Osteocyte (in vitro differentiated cells): Measurements from ENCODE around the gene FIBCD1. TPM values are rescaled to one million over a fixed set of nuclear protein-coding genes. Genes with fewer than 3 reads are reported as not detected.
"Not testable (repeated sequence)": the region's sequence is repeated elsewhere in the genome, so short reads cannot be mapped to it uniquely, and the experiment has no call there.

Source experiments
- DNase-seq: peaks from one replicate; pipeline ENCODE4 v3.0.0; 2021; ENCODE audit warnings: mixed read lengths; ENCODE audit not compliant: unreplicated experiment; ENCODE audit errors: extremely low spot score
- H3K27ac Mint-ChIP-seq: one replicate; pipeline ENCODE4 v1.8.0; 2021; ENCODE audit warnings: mild to moderate bottlenecking, mixed read lengths; ENCODE audit not compliant: unreplicated experiment
- H3K27me3 Mint-ChIP-seq: one replicate; pipeline ENCODE4 v1.8.0; 2021; ENCODE audit warnings: mixed read lengths; ENCODE audit not compliant: unreplicated experiment
- H3K36me3 Mint-ChIP-seq: one replicate; pipeline ENCODE4 v1.8.0; 2021; ENCODE audit warnings: mixed read lengths; ENCODE audit not compliant: unreplicated experiment
- H3K4me1 Mint-ChIP-seq: one replicate; pipeline ENCODE4 v1.8.0; 2021; ENCODE audit warnings: mixed read lengths; ENCODE audit not compliant: unreplicated experiment
- H3K4me3 Mint-ChIP-seq: one replicate; pipeline ENCODE4 v1.8.0; 2021; ENCODE audit warnings: mild to moderate bottlenecking, moderate library complexity, mixed read lengths; ENCODE audit not compliant: unreplicated experiment
- H3K9me3 Mint-ChIP-seq: one replicate; pipeline ENCODE4 v1.8.0; 2021; ENCODE audit warnings: mixed read lengths; ENCODE audit not compliant: unreplicated experiment
- total RNA-seq: library from RNA; stranded (reverse); gene quantifications from 2 replicates; pipeline ENCODE4 v1.2.1, GENCODE V29; 2021
- TF ChIP-seq, protein P1 (sequence below): fragments of 200-600 bp; sonication (generic); IDR thresholded peaks from 2 replicates; pipeline ENCODE4 v1.5.0; 2021; ENCODE audit warnings: antibody characterized with exemption, mild to moderate bottlenecking, moderate library complexity

FIBCD1 gene
- total RNA-seq, 1 donor from 2014 or later = 18.2 TPM

DNA sequence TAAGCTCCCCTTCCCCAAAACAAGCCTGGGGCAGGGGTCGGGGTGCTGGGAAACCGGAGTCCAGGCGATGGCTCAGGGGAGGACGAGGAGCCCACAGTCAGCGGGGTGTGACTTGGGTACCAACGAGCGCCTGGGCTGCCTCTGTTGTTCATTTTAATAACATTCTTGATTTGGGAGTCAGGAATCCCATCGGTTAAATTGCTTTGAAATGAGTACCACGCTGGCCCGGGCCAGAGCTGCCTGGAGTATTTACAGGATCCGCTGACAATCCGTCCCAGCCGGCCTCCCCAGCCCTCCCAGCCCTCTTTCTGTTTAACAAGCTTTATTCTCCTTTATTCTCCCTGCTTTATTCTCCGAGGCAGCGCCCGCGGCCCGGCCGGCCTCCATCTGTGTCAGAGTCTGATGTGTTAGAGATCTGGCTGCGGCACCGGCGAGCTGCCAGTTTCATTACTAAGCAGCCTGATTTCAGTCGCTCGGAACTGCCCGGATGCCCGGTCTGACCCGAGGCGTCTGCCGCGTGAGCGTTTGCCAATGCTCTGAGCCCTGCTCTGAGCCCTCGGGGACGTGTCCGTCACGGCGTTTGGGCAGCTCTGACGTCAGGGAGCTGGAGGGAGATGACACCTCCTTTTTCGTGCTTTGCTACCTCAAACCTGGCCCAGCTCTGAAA, 26.0 kb downstream of the FIBCD1 start:
- H3K9me3 Mint-ChIP-seq = no peaks in the 10 kb centered on the region
- no peak overlapping the region for H3K27ac Mint-ChIP-seq

DNA sequence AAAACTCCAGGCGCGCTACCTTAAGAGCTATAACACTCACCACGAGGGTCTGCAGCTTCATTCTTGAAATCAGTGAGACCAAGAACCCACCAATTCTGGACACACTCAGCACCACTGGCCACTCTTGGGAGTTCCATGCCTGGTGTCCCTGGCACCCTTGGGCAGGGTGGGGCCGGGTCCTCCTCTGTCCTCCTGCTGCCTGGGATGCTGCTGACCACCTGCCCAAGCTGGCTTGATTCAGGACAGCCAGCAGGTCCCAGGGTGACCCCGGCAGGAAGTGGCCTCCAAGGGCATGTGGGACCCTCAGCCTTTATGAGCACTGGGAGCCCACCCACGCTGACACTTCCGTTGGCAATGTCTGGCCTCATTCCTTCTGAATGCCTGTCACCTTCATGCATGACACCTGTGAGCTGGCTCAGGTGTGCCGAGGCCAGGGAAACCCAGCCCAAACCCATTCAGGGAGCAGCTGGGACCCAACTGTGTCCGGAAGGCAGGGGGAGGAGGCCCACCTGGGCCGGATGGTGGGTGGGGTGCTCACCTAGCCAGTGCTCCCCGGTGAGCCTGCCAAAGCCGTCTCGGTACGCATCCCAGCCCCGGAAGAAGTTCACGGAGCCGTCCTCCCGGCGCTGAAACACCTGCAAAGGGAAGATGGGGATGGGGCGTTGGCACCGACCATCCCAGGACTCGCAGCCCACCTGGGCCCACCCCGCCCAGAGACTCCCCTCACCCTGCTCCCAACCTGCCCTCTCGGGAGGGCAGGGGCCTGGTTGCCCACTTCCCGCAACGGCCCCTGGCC, 27.6 kb downstream of the FIBCD1 start:
- H3K4me3 Mint-ChIP-seq = no peak overlapping the region
- no peaks in the 10 kb centered on the region for H3K9me3 Mint-ChIP-seq
- no peak overlapping the region for H3K27ac Mint-ChIP-seq

More for the DNA sequence above, 26.0 kb downstream of the FIBCD1 start:
- Mint-ChIP-seq H3K4me3 (no peak overlapping the region), H3K27me3 (peaks cover 8% of the 10 kb centered on the region), H3K4me1 (no peaks in the 10 kb centered on the region), H3K36me3 (no peaks in the 10 kb centered on the region)
- TF ChIP-seq, protein P1, sequence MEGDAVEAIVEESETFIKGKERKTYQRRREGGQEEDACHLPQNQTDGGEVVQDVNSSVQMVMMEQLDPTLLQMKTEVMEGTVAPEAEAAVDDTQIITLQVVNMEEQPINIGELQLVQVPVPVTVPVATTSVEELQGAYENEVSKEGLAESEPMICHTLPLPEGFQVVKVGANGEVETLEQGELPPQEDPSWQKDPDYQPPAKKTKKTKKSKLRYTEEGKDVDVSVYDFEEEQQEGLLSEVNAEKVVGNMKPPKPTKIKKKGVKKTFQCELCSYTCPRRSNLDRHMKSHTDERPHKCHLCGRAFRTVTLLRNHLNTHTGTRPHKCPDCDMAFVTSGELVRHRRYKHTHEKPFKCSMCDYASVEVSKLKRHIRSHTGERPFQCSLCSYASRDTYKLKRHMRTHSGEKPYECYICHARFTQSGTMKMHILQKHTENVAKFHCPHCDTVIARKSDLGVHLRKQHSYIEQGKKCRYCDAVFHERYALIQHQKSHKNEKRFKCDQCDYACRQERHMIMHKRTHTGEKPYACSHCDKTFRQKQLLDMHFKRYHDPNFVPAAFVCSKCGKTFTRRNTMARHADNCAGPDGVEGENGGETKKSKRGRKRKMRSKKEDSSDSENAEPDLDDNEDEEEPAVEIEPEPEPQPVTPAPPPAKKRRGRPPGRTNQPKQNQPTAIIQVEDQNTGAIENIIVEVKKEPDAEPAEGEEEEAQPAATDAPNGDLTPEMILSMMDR = no peak
- no peak for DNase-seq

DNA sequence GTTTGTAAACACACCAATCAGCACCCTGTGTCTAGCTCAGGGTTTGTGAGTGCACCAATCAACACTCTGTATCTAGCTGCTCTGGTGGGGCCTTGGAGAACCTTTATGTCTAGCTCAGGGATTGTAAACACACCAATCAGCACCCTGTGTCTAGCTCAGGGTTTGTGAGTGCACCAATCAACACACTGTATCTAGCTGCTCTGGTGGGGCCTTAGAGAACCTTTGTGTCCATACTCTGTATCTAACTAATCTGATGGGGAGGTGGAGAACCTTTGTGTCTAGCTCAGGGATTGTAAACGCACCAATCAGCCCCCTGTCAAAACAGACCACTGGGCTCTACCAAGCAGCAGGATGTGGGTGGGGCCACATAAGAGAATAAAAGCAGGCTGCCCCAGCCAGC, 28.4 kb downstream of the FIBCD1 start:
- H3K4me1 Mint-ChIP-seq, H3K36me3 Mint-ChIP-seq, H3K9me3 Mint-ChIP-seq, H3K27me3 Mint-ChIP-seq, H3K27ac Mint-ChIP-seq, H3K4me3 Mint-ChIP-seq, DNase-seq: not testable (repeated sequence)

More for the DNA sequence above, 27.6 kb downstream of the FIBCD1 start:
- no peak for DNase-seq
- peaks cover 5% of the 10 kb centered on the region for H3K27me3 Mint-ChIP-seq
- H3K36me3 Mint-ChIP-seq = no peaks in the 10 kb centered on the region
- H3K4me1 Mint-ChIP-seq = no peaks in the 10 kb centered on the region
- TF ChIP-seq, protein P1 = no peak

- not testable (repeated sequence) for H3K36me3 Mint-ChIP-seq, H3K27me3 Mint-ChIP-seq, DNase-seq, H3K27ac Mint-ChIP-seq, H3K9me3 Mint-ChIP-seq, H3K4me1 Mint-ChIP-seq, H3K4me3 Mint-ChIP-seq
These were observed 29.0 kb downstream of the FIBCD1 start for GRCh38 chr9:130910041-130910440.

DNA sequence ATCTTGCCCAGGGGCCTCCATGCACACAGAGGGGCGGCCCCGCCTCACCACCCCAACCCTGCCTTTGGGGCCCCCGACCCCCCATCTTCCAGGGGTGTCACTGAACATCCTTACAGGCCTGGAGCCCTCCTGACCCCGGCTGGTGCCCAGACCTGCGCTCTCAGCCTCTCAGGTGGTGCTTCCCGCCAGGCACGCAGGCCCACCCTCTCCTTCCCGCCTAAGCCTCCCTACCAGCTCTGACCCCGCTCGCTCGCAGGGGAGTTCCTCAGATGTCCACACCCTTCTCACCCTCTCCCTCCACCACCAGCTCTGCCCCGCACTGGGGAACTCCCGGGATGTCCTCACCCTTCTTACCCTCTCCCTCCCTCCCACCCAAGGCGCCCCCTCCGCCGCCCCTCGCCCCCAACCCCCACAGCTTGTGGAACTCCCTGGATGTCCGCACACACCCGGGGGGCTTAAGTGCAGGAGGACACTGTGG, 30.1 kb downstream of the FIBCD1 start:
- TF ChIP-seq, protein P1 = no peak
- H3K4me1 Mint-ChIP-seq = no peaks in the 10 kb centered on the region
- H3K27ac Mint-ChIP-seq = no peak overlapping the region
- peaks cover 2% of the 10 kb centered on the region for H3K27me3 Mint-ChIP-seq
- no peak for DNase-seq
- H3K9me3 Mint-ChIP-seq = no peaks in the 10 kb centered on the region
- no peak overlapping the region for H3K4me3 Mint-ChIP-seq
- no peaks in the 10 kb centered on the region for H3K36me3 Mint-ChIP-seq
